Brain microvascular endothelial cell (primary cell): ENCODE data around the gene CLDN7.
"Not testable (repeated sequence)": the region's sequence is repeated elsewhere in the genome, so short reads cannot be mapped to it uniquely, and the experiment has no call there.

ENCODE experiments used
- DNase-seq: peaks from one replicate; pipeline ENCODE4 v3.0.0-alpha.2; 2020
- H3K27ac ChIP-seq: fragments of 250-450 bp; sonication (Bioruptor Pico); 2 replicates; pipeline ENCODE4 v1.5.1; 2020; ENCODE audit warnings: mild to moderate bottlenecking, moderate library complexity
- H3K27me3 ChIP-seq: fragments of 250-450 bp; sonication (Bioruptor Pico); replicated peaks from 2 replicates; pipeline ENCODE4 v1.5.1; 2020; ENCODE audit warnings: mild to moderate bottlenecking
- H3K36me3 ChIP-seq: fragments of 250-450 bp; sonication (Bioruptor Pico); replicated peaks from 2 replicates; pipeline ENCODE4 v1.5.1; 2020; ENCODE audit warnings: mild to moderate bottlenecking
- H3K4me3 ChIP-seq: 2 replicates; pipeline ENCODE4 v1.5.1; 2011; ENCODE audit warnings: low read depth, mild to moderate bottlenecking, control low read depth, low read length, moderate library complexity
- CTCF ChIP-seq: IDR thresholded peaks from 2 replicates; pipeline ENCODE4 v1.5.1; 2011; ENCODE audit warnings: low read depth, mild to moderate bottlenecking, moderate library complexity, low read length, control low read depth, inconsistent platforms; ENCODE audit errors: missing control alignments
- in situ Hi-C: cut with HindIII; loops from 2 replicates; pipeline ENCODE4 v1.10.0; 2017; ENCODE audit warnings: low sequenced_read_pairs, low pct_ligation_motif_present

Gene CLDN7

GRCh38 chr17:7248796-7249195, 13.5 kb downstream of the CLDN7 start:
- Histone ChIP-seq H3K36me3 (peaks cover 27% of the 10 kb centered on the region), H3K4me3 (no peak overlapping the region), H3K27me3 (no peaks in the 10 kb centered on the region), H3K27ac (no peak overlapping the region)
- no peak for DNase-seq
- no peak for TF ChIP-seq CTCF
- in situ Hi-C loops: no loop called here

GRCh38 chr17:7246779-7247178, 15.5 kb downstream of the CLDN7 start:
- TF ChIP-seq CTCF: no peak
- H3K4me3 ChIP-seq: no peak overlapping the region

GRCh38 chr17:7243838-7244237, 18.4 kb downstream of the CLDN7 start:
- in situ Hi-C loops, DNase-seq, H3K4me3 ChIP-seq, H3K27ac ChIP-seq, H3K27me3 ChIP-seq: not testable (repeated sequence)
- peaks cover 44% of the 10 kb centered on the region for H3K36me3 ChIP-seq

More at GRCh38 chr17:7246779-7247178, 15.5 kb downstream of the CLDN7 start:
- in situ Hi-C loops: no loop called here
- Histone ChIP-seq H3K27ac (no peak overlapping the region), H3K27me3 (no peaks in the 10 kb centered on the region), H3K36me3 (peaks cover 32% of the 10 kb centered on the region)
- no peak for DNase-seq

GRCh38 chr17:7243453-7243729, 18.9 kb downstream of the CLDN7 start:
- Histone ChIP-seq H3K4me3 (peak overlapping the region; percentile 96), H3K36me3 (peaks cover 44% of the 10 kb centered on the region), H3K27me3 (no peaks in the 10 kb centered on the region), H3K27ac (peak overlapping the region; percentile 94)
- no peak for DNase-seq
- no peak for TF ChIP-seq CTCF
- in situ Hi-C loops: no loop called here

GRCh38 chr17:7242717-7243452, 19.4 kb downstream of the CLDN7 start:
- in situ Hi-C loops: no loop called here

More at GRCh38 chr17:7242717-7243452, 19.4 kb downstream of the CLDN7 start:
- DNase-seq: peak; percentile 94
- peaks cover 44% of the 10 kb centered on the region for H3K36me3 ChIP-seq
- no peak for TF ChIP-seq CTCF
- H3K27me3 ChIP-seq: no peaks in the 10 kb centered on the region
- peak overlapping the region; percentile 96 for H3K4me3 ChIP-seq
- H3K27ac ChIP-seq: peak overlapping the region; percentile 94
